8988T (cell line): ENCODE results near the gene FAM107B.
"Not testable (repeated sequence)": the region's sequence is repeated elsewhere in the genome, so short reads cannot be mapped to it uniquely, and the experiment has no call there.

ENCODE experiments used
- DNase-seq: peaks from one replicate; pipeline ENCODE4 v3.0.0; 2011

The FAM107B gene

GRCh38 chr10:14731875-14732512 is 42.7 kb downstream of the FAM107B start:
- no peak for DNase-seq

DNA sequence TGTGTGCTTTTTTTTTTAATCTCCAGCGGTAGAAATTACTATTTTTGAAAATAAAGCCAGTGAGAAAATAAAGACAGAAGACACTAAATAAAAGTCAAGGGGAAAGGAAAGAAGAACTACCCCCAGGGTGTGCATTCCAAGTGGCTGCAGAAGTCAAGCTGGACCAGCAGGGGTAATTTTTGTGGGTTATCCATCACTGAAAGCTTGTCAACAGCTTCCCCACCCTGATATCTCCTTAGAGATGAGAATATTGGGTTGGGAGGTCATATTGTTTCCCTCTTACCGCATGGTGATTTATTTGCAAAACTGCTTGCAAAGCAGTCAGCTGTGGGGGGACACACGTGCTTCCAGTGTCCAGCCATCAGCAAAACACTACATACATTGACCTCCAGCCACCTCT is 46.4 kb downstream of the FAM107B start:
- no peak for DNase-seq

- DNase-seq, result no peak
Measured at GRCh38 chr10:14727924-14728323, 46.8 kb downstream of the FAM107B start.

DNA sequence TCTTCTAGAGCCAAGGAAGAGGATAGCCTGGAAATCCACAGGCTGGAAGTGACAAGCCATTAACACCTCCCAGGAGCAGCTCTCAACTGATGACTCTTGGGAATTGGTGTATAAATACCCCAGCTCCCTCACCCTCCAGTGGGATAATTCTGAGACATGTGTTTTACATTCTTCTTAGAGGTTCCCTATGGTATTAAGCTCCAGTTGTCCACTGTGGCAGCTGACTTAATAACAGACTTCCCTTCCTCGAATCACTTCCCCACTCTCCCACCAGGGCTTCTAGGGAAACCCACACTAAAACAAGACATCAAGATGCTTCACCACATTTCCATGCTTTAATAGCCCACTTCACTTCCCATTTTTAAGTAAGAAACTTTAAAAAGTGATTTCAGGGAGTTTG is 47.2 kb downstream of the FAM107B start:
- no peak for DNase-seq

- no peak for DNase-seq
Measured at GRCh38 chr10:14724931-14725330, 49.8 kb downstream of the FAM107B start.

- no peak for DNase-seq
Measured at GRCh38 chr10:14723052-14723689, 51.5 kb downstream of the FAM107B start.

GRCh38 chr10:14717552-14717951 is 57.1 kb downstream of the FAM107B start:
- DNase-seq, result no peak

GRCh38 chr10:14712991-14713424 is 61.7 kb downstream of the FAM107B start:
- DNase-seq, result no peak

- not testable (repeated sequence) for DNase-seq
Measured at GRCh38 chr10:14709344-14709743, 65.4 kb downstream of the FAM107B start.

DNA sequence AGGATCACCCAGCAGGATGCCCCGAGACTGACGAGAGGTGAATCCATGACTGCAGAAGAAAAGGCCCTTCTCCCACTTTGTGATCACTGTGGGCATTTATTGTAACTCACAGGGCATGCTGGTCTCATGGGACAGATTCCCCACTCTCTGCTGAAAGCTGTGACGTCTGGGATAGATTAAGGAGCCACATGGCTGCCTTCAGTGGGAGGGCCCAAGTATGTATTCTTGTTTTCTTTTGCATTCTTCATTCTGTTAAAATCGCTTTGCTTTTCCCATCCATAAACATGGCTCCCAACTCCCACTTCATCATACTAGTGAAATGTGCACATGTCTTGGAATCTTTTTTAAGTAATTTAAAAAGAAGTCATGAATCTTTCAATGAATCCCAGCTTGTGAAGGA is 67.2 kb downstream of the FAM107B start:
- no peak for DNase-seq

- DNase-seq, result no peak
Measured at GRCh38 chr10:14705548-14706230, 69.0 kb downstream of the FAM107B start.

DNA sequence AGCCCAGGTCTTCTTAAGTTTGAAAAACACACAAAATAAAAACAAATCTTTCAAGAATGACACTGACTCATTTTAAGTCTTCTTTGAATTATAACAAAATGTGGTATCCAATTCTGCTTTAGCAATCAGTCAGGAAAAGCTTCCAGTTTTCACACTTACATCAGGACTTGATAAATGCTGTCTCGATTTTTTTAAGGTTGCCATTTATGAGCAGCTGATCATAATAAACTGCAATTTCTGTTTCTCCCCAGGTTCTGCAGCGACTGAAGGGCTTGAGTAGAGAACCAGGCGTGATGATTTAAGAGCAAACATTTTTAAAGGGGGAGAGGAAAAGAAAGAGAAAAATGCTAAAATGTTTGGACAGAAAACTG is 71.1 kb downstream of the FAM107B start:
- no peak for DNase-seq

- DNase-seq, result no peak
Measured at GRCh38 chr10:14701466-14701865, 73.2 kb downstream of the FAM107B start.

- no peak for DNase-seq
Measured at GRCh38 chr10:14700546-14700945, 74.2 kb downstream of the FAM107B start.

- DNase-seq, result no peak
Measured at GRCh38 chr10:14699482-14699881, 75.2 kb downstream of the FAM107B start.

- no peak for DNase-seq
Measured at GRCh38 chr10:14698829-14699170, 75.9 kb downstream of the FAM107B start.

DNA sequence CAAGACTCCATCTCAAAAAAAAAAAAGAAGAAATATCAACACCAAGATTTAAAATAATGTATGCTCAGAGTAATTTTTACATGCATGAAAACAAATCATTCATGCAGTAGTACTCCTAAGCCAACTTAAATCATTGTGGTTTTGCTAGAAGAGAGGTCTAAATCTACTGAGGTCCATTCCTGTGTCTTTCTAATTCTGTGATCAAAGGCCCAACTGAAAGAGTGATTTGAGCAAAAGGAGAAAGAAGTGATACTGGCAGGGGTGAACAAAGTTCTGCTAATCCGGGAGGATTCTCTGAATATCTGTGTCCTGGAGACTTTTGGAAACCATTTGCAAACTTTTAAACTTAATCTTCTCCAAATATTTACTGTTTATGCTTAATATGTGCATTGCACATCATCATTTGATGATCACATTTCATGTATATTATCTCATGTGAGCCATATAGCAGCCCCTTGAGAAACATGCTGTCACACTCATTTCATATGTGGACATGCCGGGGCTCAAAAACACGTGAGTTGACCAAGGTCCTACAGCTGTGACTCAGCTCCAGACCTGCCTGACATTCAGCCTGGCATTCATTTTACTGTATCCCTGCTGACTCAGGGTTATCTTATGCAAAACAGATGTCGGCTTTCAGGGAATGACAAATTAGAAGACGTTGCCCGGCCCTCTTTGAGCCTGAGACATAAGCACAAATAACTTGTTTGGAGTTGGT is 76.4 kb downstream of the FAM107B start:
- no peak for DNase-seq

GRCh38 chr10:14697281-14697680 is 77.4 kb downstream of the FAM107B start:
- no peak for DNase-seq

DNA sequence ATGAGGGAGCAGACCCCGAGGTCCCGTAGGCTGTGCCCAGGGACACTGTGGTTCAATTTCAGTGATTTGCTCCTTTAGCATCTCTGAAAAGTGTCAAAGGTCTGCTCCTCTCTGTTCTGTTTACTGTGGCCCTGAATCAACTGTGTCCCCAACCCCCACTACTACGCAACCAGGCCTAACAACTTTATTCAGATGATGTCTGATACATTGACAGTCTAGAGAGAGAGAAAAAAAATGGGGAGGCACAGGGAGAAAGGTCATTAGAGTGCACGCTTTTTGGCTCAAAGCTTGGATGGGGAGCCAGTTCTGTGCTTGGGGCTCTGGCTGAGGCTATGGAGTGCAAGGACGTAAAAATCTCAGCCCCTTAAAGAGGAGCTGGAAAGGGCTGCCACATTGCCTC is 77.9 kb downstream of the FAM107B start:
- DNase-seq, result no peak

- DNase-seq, result no peak
Measured at GRCh38 chr10:14695847-14696480, 78.7 kb downstream of the FAM107B start.

DNA sequence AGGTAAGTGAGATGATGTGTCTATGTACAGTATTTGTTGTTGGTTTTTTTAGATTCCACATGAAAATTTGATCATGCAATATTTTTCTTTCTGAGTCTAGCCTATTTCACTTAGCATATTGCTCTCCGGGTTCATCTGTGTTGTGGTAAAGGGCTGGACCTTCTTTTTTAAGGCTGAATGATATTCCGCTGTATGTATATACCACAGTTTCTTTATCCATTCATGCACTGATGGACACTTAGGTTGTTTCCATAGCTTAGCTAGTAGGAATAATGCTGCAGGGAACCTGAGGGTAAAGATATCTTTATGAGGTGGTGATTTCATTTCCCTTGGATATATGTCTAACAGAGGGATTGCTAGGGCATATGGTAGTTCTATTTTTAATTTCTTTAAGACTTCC is 80.8 kb downstream of the FAM107B start:
- no peak for DNase-seq

DNA sequence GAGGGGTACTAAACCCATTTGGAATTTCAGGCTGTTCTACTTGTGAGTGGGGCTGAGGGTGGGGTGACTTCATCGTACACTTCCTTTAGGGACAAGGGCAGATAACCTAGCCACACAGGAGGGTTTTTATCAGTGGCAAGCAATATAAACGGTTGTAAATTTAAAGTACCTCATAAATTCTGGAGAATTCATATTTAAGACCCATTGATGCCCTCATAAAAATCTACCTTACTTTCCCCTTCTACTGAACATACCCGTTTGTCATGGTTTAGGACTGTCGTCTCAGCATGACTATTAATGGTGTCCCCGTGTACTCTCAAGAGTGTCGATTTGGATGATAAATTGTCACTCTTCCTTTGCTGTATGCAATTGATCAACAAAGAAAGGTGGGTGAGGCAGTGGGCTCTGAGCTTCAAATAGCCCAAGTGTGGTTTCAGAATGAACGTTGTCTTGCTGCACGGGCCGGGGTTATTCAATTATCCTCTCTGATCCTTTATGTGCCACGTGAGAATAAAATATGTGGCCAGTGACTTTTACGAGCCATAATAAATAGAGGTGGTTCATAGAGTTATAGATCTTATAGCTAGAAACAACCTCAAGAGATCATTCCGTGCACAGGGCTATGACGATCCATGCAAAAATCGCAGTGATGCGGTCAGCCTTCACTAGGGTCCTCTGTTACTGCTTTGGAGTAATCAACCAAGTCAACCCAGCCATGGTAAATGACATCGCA is 82.2 kb downstream of the FAM107B start:
- DNase-seq, result no peak

DNA sequence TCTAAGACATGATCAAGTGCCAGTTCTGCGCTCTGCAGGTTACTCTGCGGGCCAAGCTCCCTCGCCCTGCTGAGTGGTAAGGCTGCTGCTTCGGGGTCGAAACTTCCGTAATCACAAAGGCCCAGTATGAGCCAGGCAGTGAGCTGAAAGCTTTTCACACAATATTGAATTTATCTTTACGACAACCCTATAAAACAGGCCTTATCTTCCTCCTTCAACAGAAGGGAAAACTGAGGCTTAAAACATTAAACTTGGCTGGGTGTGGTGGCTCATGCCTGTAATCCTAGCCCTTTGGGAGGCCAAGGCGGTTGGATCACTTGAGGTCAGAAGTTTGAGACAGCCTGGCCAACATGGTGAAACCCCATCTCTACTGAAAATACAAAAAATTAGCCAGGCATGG is 83.3 kb downstream of the FAM107B start:
- DNase-seq, result no peak
